ENCODE results near the gene WDR6. TPM values are rescaled to one million over a fixed set of nuclear protein-coding genes. Genes with fewer than 3 reads are reported as not detected.
"Not testable (repeated sequence)": the region's sequence is repeated elsewhere in the genome, so short reads cannot be mapped to it uniquely, and the experiment has no call there.

The WDR6 gene
- total RNA-seq, 1 experiment from 2014 or later, result 81.9 TPM

GRCh38 chr3:49004352-49005302, 2.6 kb upstream of the WDR6 start:
- Histone ChIP-seq H3K27ac (no peak overlapping the region), H3K4me1 (no peaks in the 10 kb centered on the region; the same call in 1 of the 2 replicates), H3K36me3 (peaks cover 2% of the 10 kb centered on the region; the same call in 1 of the 2 replicates), H3K27me3 (no peaks in the 10 kb centered on the region), H3K9me3 (replicated peaks) (no peaks in the 10 kb centered on the region), H3K4me3 (no peak overlapping the region)
- no peak for DNase-seq

GRCh38 chr3:49005303-49005680, 1.9 kb upstream of the WDR6 start:
- H3K9me3 ChIP-seq (replicated peaks), result no peaks in the 10 kb centered on the region
- H3K27ac ChIP-seq, result no peak overlapping the region
- peaks cover 2% of the 10 kb centered on the region; the same call in 1 of the 2 replicates for H3K36me3 ChIP-seq
- no peaks in the 10 kb centered on the region; the same call in 1 of the 2 replicates for H3K4me1 ChIP-seq
- DNase-seq, result no peak
- no peaks in the 10 kb centered on the region for H3K27me3 ChIP-seq
- no peak overlapping the region for H3K4me3 ChIP-seq

- Histone ChIP-seq H3K27me3 (no peaks in the 10 kb centered on the region), H3K36me3 (peaks cover 2% of the 10 kb centered on the region; the same call in 1 of the 2 replicates), H3K4me1 (no peaks in the 10 kb centered on the region; the same call in 1 of the 2 replicates), H3K4me3 (peak overlapping the region; percentile 98), H3K27ac (no peak overlapping the region), H3K9me3 (replicated peaks) (no peaks in the 10 kb centered on the region)
- no peak for DNase-seq
Measured at GRCh38 chr3:49005998-49006397, 1.2 kb upstream of the WDR6 start.

- Histone ChIP-seq H3K9me3 (replicated peaks) (no peaks in the 10 kb centered on the region), H3K27me3 (no peaks in the 10 kb centered on the region), H3K27ac (peak overlapping the region; percentile 90), H3K4me3 (peak overlapping the region; percentile 98), H3K4me1 (no peaks in the 10 kb centered on the region; the same call in 1 of the 2 replicates), H3K36me3 (peaks cover 2% of the 10 kb centered on the region; the same call in 1 of the 2 replicates)
- peak in 1 of 2 experiments; percentile 20 for DNase-seq
Measured at GRCh38 chr3:49006408-49007067, 653 bp upstream of the WDR6 start.

- no peaks in the 10 kb centered on the region for H3K9me3 ChIP-seq (replicated peaks)
- no peaks in the 10 kb centered on the region for H3K27me3 ChIP-seq
- peak; percentile 79 to 83 for DNase-seq
- H3K4me3 ChIP-seq, result peak overlapping the region; percentile 98
- H3K27ac ChIP-seq, result peak overlapping the region; percentile 90
- peaks cover 6% of the 10 kb centered on the region; the same call in 1 of the 2 replicates for H3K36me3 ChIP-seq
- no peaks in the 10 kb centered on the region; the same call in 1 of the 2 replicates for H3K4me1 ChIP-seq
Measured at GRCh38 chr3:49007771-49008528, 759 bp downstream of the WDR6 start.

DNA sequence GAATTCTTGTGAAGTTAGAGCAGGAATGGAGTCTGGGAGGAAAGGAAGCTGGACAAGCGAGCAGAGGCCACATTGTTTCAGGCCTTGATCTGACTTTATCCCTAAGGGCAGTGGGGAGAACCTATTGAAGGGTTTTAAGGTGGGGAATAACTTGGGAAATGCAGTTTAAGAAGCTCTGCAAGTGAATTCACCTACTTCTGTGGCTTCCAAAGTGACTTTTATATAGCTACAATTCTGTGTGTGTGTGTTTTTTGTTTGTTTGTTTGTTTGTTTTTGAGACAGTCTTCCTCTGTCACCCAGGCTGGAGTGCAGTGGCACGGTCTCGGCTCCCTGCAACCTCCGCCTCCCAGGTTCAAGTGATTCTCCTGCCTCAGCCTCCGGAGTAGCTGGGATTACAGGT, 1.4 kb downstream of the WDR6 start:
- H3K4me3 ChIP-seq; H3K27ac ChIP-seq; DNase-seq; H3K36me3 ChIP-seq; H3K4me1 ChIP-seq; H3K27me3 ChIP-seq; H3K9me3 ChIP-seq (replicated peaks): not testable (repeated sequence)

GRCh38 chr3:49009396-49009795, 2.2 kb downstream of the WDR6 start:
- Histone ChIP-seq H3K4me3 (no peak overlapping the region), H3K27me3 (no peaks in the 10 kb centered on the region), H3K36me3 (peaks cover 14% of the 10 kb centered on the region), H3K27ac (no peak overlapping the region), H3K9me3 (replicated peaks) (no peaks in the 10 kb centered on the region), H3K4me1 (no peaks in the 10 kb centered on the region; the same call in 1 of the 2 replicates)
- DNase-seq, result no peak

GRCh38 chr3:49012441-49013017, 5.3 kb downstream of the WDR6 start:
- no peak for DNase-seq
- Histone ChIP-seq H3K4me1 (peaks cover 3% of the 10 kb centered on the region; the same call in 1 of the 2 replicates), H3K4me3 (no peak overlapping the region), H3K9me3 (replicated peaks) (no peaks in the 10 kb centered on the region), H3K27ac (no peak overlapping the region), H3K36me3 (peaks cover 30% of the 10 kb centered on the region), H3K27me3 (no peaks in the 10 kb centered on the region)

DNA sequence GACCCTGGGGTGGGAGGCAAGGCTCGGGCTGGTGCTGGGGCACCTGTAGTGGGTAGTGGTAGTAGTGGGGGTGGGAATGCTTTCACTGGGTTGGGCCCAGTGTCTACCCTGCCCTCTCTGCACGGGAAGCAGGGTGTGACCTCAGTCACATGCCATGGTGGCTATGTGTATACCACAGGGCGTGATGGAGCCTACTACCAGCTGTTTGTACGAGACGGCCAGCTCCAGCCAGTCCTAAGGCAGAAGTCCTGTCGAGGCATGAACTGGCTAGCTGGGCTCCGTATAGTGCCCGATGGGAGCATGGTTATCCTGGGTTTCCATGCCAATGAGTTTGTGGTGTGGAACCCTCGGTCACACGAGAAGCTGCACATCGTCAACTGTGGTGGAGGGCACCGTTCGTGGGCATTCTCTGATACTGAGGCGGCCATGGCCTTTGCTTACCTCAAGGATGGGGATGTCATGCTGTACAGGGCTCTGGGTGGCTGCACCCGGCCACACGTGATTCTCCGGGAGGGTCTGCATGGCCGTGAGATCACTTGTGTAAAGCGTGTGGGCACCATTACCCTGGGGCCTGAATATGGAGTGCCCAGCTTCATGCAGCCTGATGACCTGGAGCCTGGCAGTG, 6.0 kb downstream of the WDR6 start:
- DNase-seq, result no peak
- H3K36me3 ChIP-seq, result peaks cover 30% of the 10 kb centered on the region
- H3K4me3 ChIP-seq, result no peak overlapping the region
- H3K27ac ChIP-seq, result no peak overlapping the region
- H3K4me1 ChIP-seq, result peaks cover 3% of the 10 kb centered on the region; the same call in 1 of the 2 replicates
- H3K9me3 ChIP-seq (replicated peaks), result no peaks in the 10 kb centered on the region
- H3K27me3 ChIP-seq, result no peaks in the 10 kb centered on the region

DNA sequence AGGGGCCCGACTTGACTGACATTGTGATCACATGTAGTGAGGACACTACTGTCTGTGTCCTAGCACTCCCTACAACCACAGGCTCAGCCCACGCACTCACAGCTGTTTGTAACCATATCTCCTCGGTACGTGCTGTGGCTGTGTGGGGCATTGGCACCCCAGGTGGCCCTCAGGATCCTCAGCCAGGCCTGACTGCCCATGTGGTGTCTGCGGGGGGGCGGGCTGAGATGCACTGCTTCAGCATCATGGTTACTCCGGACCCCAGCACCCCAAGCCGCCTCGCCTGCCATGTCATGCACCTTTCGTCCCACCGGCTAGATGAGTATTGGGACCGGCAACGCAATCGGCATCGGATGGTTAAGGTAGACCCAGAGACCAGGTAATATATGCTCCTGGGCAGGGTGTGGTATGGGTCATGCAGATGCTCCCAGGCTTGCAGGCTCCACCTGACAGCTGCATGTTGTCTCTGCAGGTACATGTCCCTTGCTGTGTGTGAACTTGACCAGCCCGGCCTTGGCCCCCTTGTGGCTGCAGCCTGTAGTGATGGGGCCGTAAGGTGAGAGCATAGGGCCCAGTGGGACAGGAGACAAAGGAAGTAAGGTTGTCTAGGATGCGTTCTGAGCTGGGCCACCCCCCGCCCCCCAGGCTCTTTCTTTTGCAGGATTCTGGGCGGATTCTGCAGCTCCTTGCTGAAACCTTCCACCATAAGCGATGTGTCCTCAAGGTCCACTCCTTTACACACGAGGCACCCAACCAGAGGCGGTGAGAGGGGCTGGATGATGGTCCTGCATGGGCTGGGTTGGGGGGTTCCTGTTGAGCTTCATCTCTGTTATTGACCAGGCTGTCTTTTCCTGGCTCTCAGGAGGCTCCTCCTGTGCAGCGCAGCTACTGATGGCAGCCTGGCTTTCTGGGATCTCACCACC, 6.8 kb downstream of the WDR6 start:
- Histone ChIP-seq H3K27ac (no peak overlapping the region), H3K27me3 (no peaks in the 10 kb centered on the region), H3K36me3 (peaks cover 28% of the 10 kb centered on the region), H3K4me3 (no peak overlapping the region), H3K9me3 (replicated peaks) (no peaks in the 10 kb centered on the region), H3K4me1 (peaks cover 3% of the 10 kb centered on the region; the same call in 1 of the 2 replicates)
- DNase-seq, result peak; percentile 25 to 43

DNA sequence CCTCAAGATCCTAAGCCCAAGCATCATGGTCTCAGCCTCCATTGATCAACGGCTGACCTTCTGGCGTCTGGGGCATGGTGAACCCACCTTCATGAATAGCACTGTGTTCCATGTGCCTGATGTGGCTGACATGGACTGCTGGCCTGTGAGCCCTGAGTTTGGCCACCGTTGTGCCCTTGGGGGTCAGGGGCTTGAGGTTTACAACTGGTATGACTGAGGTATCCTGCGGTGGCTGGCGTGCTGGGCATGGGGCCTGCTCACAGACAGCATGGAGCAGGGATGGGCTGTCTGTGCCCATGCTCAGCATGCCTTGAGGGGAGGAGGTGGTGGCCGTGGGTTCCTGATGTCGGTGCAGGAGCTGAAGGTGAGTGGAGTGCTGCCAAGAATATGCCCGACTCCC, 7.9 kb downstream of the WDR6 start:
- peaks cover 3% of the 10 kb centered on the region; the same call in 1 of the 2 replicates for H3K4me1 ChIP-seq
- H3K27me3 ChIP-seq, result no peaks in the 10 kb centered on the region
- H3K36me3 ChIP-seq, result peaks cover 28% of the 10 kb centered on the region
- no peak for DNase-seq
- no peaks in the 10 kb centered on the region for H3K9me3 ChIP-seq (replicated peaks)
- H3K27ac ChIP-seq, result no peak overlapping the region
- no peak overlapping the region for H3K4me3 ChIP-seq

DNA sequence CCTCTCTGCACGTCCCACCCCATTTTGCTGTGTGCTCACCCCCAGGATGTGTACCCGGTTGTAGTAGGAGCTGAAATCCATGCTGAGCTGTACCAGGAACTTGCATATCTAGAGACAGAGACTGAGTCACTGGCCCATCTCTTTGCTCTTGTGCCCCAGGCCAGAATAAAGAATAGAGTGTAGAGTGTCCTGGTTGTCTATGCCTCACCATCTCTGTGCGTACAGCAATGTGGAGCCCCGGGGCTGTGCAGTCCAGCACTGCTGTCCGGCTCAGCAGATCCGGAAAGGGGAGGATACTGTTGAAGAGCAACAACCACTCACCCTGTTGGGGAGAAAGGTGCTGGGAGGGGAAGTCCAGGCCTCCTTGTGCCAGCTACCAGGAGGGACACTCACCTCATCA, 8.6 kb downstream of the WDR6 start:
- Histone ChIP-seq H3K27ac (no peak overlapping the region), H3K9me3 (replicated peaks) (no peaks in the 10 kb centered on the region), H3K4me1 (peaks cover 3% of the 10 kb centered on the region; the same call in 1 of the 2 replicates), H3K36me3 (peaks cover 28% of the 10 kb centered on the region), H3K27me3 (no peaks in the 10 kb centered on the region), H3K4me3 (no peak overlapping the region)
- DNase-seq, result no peak
